ENCODE measurements around the gene TIMM13.
"Not testable (repeated sequence)": the region's sequence is repeated elsewhere in the genome, so short reads cannot be mapped to it uniquely, and the experiment has no call there.

TIMM13 gene

DNA sequence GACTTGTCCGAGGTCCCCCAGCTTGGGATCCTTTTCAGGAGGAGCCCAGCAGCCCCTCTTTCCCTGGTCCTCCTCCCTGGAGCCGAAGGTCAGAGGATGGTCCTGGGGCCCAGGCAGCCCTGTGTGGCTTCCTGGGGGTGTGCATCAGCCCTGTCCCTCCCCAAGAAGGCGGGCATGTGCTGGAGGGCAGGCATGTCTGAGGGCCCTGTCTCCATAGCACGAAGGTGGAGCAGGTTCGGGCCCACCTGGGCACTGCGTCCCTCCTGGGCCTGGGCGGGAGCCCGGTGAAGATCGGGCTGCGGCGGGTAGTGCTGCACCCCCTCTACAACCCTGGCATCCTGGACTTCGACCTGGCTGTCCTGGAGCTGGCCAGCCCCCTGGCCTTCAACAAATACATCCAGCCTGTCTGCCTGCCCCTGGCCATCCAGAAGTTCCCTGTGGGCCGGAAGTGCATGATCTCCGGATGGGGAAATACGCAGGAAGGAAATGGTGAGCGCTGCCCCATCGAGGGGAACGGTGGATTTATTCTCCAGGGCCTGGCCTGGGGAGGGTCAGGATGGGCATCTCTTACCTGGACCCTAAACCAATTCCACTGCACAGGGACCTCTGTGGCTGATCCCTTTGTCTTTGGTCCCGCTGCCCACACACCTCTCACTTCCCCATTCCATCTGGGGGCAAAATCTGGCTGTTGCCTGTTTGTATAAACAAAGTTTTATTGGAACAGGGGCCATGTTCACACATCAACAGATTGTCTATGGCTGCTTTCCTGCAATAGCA, 10.9 kb downstream of the TIMM13 start:
- no peak for DNase-seq (ENCODE audit: low read depth in 2 of 3, low spot score in 1 of 3)

DNA sequence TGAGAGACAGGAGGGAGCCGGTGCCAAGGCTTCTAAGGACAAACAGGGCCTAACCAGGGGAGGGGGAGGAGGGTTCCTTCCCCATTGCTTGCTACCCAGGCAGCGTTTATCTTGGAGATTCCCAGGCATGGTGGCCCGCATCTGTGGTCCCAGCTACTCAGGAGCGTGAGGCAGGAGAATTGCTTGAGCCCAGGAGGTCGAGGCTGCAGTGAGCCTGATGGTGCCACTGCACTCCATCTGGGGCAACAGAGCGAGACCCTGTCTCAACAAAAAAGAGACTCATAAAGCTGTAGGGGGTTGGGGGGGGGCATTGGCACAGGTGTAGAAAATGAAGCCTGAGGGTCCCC, 11.4 kb downstream of the TIMM13 start:
- no peak for DNase-seq (ENCODE audit: low read depth in 2 of 3, low spot score in 1 of 3)

DNA sequence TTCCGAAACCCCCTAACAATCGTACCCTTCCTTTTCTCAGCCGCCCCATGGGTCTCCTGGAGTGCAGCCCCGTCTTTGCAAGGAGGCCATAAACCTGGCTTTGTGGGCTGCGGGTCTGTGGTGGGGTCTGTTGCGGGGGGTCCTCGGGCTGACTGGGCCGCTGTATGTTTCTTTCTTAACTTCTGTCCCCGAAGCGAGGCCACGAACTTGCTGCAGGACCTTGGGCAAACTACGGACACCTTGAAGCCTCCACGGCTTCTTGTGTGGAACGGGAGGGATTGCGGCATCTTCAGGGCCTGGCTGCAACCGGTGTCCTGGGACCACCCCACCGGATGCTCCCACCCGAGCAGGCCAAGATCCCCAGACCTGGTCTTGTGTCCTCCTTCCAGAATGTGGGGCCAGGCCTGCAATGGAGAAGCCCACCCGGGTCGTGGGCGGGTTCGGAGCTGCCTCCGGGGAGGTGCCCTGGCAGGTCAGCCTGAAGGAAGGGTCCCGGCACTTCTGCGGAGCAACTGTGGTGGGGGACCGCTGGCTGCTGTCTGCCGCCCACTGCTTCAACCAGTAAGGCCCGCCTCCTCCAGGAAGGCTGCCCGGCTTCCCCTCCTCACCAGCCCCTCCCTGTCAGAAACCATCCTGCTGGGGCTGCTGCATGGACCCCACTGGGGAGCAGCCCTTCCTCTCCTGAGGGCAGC, 12.0 kb downstream of the TIMM13 start:
- no peak for DNase-seq (ENCODE audit: low read depth in 2 of 3, low spot score in 1 of 3)

DNA sequence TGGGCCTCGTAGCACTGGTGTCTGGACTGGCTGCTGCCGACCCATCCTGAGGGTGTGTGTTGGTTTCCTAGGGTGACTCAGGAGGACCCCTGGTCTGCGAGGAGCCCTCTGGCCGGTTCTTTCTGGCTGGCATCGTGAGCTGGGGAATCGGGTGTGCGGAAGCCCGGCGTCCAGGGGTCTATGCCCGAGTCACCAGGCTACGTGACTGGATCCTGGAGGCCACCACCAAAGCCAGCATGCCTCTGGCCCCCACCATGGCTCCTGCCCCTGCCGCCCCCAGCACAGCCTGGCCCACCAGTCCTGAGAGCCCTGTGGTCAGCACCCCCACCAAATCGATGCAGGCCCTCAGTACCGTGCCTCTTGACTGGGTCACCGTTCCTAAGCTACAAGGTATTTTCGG, 13.8 kb downstream of the TIMM13 start:
- DNase-seq (ENCODE audit: low read depth in 2 of 3, low spot score in 1 of 3): no peak

DNA sequence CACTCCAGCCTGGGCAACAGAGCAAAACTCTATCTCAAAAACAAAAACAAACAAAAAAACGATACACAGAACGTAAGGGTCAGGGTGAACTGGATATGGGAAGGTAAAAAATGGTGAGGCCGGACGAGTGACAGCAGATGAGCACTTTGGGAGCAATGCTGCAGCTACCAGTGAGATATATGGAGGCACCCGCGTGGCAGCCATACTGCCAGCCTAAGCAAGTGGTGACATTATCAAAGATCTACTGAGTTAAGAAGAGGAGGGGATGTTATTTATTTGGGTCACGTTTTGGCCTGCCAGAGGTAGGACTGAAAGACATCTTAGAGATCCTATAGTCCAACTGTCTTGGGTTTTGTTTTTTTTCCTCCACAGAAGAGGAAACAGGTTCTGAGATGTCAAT, 14.2 kb downstream of the TIMM13 start:
- no peak for DNase-seq (ENCODE audit: low read depth in 2 of 3, low spot score in 1 of 3)

DNA sequence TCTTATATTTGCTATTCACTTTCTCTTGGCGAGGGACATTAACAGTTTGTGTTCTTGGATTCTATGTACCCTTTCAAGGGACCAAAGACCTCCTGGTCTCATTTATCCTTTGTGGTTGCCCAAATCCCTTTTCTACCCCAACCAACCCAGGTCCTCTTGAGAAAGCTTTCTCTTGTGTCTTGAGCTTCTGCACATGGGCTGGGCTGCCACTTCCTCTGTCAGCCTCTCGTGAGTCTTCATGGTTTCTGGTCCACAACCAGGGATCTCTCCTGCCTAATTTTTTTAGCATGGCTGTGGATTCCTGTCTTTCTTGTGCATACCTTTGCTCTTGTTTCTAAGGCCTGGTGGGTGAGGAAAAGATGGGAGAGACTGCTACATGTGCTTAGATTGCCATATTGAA, 14.9 kb downstream of the TIMM13 start:
- no peak for DNase-seq (ENCODE audit: low read depth in 2 of 3, low spot score in 1 of 3)

DNA sequence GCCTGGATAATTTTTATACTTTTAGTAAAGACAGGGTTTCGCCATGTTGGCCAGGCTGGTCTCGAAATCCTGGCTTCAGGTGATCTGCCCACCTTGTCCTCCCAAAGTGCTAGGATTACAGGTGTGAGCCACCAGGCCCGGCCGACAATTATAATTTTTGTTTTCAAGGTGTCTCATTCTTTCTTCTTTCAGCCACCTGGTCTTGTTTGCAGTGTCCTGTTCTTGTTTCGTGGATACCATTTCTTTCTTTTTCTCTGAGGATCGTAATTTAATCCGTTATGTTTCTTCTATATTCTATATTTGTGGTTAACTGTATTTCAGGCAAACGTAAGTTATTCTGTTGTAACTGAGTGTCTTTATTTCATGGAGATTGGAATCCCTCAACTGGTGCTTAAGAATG, 15.7 kb downstream of the TIMM13 start:
- DNase-seq (ENCODE audit: low read depth in 2 of 3, low spot score in 1 of 3): no peak

DNA sequence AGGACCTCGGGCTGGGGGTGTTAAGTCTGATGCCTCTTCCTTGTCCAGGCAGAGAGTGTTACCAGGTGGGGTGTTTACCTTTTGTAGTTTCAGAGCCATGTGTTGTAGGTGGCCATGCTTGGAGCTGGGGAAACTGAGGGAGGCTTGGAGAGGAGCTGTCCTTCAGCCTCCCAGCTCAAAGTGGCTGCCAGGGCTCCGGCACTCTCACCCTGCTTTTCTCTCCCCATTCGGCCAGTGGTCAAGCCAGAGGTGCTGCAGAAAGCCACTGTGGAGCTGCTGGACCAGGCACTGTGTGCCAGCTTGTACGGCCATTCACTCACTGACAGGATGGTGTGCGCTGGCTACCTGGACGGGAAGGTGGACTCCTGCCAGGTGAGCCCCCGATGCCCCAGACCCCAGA, 17.4 kb downstream of the TIMM13 start:
- DNase-seq (ENCODE audit: low read depth in 2 of 3, low spot score in 1 of 3): no peak

DNA sequence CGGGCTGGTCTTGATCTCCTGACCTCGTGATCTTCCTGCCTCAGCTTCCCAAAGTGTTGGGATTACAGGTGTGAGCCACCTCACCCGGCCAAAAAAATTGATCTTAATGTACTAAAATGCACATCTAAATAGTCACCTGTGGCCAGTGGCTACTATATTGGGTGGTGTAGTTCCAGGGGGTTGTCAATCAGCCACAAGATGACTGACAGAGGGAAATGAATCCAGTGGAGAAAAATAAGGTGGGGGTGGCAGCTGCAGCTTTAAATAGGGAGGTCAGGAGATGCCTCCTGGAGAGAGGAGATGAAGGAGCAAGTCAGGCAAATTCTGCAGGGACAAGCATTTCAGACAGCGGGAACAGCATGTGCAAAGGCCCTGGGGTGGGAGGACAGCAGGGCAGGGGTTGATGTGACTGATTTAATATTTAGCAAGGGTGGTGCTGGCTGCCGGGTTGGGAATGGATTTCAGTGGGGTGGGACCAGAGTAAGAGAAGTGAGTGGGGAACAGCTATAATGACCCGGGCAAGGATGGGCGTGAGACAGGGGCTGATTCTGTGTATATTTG, 18.0 kb downstream of the TIMM13 start:
- DNase-seq (ENCODE audit: low read depth in 2 of 3, low spot score in 1 of 3): no peak

DNA sequence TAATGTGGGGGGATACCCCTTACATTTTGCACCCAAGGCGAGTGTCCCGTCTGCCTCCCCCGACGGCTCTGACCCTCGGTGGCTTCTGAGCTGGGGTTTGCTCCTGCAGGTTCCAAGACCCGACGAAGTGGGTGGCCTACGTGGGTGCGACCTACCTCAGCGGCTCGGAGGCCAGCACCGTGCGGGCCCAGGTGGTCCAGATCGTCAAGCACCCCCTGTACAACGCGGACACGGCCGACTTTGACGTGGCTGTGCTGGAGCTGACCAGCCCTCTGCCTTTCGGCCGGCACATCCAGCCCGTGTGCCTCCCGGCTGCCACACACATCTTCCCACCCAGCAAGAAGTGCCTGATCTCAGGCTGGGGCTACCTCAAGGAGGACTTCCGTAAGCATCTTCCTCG, 19.1 kb downstream of the TIMM13 start:
- DNase-seq (ENCODE audit: low read depth in 2 of 3, low spot score in 1 of 3): no peak

DNA sequence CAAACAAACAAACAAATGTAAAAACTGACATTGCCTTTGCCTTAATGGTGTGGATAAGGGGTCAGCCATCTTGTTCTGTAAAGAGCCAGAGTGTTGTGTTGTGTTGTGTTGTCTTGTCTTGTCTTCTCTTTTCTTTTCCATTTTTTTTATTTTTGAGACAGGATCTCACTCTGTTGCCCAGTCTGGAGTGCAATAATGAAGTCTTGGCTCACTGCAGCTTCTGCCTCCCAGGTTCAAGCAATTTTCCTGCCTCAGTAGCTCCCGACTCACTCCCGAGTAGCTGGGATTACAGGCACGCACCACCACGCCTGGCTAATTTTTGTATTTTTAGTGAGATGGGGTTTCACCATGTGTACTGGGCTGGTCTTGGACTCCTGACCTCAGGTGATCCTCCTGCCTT, 27.8 kb downstream of the TIMM13 start:
- DNase-seq (ENCODE audit: low read depth in 2 of 3, low spot score in 1 of 3): no peak

DNA sequence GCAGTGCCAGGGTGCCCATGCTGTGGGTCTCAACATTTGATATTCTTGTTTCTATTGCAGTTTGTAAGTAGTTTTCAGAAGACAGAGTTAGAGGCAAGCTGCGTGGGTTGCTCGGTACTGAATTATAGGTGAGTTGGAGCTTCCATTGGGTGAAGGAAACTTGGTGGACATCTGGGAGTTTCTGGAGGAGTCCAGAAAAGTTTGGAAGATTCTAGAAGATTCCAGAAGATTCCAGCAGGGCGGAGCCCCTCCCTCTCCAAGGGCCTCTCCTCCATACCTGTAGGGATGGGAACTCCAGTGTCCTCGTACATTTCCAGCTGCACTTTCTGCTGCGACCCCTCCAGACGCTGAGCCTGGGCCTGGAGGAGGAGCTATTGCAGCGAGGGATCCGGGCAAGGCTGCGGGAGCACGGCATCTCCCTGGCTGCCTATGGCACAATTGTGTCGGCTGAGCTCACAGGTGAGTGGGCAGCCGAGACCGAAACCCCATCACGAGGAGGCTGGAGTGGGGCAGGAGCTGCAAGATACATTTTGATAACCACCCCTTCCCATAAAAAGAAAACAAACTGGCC, 28.6 kb downstream of the TIMM13 start:
- DNase-seq (ENCODE audit: low read depth in 2 of 3, low spot score in 1 of 3): no peak

DNA sequence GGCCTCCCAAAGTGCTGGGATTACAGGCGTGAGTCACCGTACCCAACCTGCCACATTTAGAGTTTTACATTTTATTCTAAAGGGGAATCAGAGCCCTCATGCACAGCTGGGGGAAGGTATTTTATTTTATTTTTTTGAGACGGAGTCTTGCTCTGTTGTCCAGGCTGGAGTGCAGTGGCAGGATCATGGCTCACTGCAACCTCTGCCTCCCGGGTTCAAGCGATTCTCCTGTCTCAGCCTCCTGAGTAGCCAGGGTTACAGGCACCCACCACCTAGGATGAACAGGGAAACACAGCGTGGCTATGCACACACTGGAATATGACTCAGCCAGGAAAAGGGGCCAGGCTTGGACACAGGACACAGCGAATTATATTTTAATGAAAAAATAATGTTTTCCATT, 30.2 kb downstream of the TIMM13 start:
- not testable (repeated sequence) for DNase-seq (ENCODE audit: low read depth in 2 of 3, low spot score in 1 of 3)

DNA sequence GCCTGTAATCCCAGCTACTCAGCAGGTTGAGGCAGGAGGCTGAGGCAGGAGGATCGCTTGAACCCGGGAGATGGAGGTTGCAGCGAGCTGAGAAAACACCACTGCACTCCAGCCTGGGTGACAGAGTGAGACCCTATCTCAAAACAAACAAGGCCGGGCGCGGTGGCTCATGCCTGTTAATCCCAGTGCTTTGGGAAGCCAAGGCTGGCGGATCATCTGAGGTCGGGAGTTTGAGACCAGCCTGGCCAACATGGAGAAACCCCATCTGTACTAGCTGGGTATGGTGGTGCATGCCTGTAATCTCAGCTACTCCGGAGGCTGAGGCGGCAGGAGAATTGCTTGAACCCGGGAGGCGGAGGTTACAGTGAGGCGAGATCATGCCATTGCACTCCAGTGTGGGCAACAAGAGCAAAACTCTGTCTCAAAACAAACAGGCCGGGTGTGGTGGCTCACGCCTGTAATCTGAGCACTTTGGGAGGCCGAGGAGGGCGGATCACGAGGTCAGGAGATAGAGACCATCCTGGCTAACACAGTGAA, 32.0 kb downstream of the TIMM13 start:
- DNase-seq (ENCODE audit: low read depth in 2 of 3, low spot score in 1 of 3): not testable (repeated sequence)

DNA sequence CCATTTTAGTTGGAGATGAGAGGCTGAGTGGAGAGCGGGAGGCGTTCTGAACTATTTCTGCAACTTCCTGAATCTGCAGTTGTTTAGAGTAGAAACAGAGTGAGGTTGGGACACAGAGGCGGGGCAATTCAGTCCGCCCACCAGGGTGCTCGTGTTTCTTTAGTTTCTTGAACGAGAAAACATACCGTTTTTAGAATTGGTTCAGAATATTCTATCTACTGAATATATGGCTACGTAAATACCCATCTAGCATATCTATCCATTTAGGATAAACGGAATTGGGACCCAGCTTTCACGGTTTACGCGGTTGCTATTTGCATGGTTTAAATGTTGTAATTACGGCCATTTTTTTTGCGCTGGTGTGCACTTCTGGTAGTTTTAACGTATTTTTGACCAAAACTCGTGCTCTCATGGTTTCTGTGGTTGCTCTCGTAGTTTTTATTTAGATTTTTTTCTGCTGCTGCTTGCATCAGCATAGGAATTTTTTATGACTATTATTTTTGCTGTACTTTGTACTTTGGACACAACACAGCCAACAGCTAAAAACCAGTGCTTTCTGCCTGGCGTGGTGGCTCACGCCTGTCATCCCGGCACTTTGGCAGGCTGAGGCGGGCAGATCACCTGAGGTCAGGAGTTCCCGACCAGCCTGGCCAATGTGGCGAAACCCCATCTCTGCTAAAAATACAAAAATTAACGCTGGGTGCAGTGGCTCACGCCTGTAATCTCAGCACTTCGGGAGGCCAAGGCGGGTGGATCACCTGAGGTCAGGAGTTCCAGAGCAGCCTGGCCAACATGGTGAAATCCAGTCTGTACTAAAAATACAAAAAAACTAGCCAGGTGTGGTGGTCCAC, 32.7 kb downstream of the TIMM13 start:
- no peak for DNase-seq (ENCODE audit: low read depth in 2 of 3, low spot score in 1 of 3)

DNA sequence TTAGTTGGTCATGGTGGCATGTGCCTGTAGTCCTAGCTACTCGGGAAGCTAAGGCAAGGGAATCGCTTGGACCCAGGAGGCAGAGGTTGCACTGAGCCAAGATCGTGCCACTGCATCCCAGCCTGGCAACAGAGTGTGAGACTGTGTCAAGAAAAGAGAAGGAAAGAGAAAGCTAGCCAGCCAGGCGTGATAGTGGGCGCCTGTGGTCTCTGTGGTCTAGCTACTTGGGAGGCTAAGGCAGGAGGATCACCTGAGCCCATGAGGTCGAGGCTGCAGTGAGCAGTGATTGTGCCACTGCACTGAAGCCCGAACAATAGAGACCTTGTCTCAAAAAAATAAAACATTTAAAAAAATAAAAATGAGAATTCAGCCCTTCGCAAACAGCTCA, 33.3 kb downstream of the TIMM13 start:
- no peak for DNase-seq (ENCODE audit: low read depth in 2 of 3, low spot score in 1 of 3)

DNA sequence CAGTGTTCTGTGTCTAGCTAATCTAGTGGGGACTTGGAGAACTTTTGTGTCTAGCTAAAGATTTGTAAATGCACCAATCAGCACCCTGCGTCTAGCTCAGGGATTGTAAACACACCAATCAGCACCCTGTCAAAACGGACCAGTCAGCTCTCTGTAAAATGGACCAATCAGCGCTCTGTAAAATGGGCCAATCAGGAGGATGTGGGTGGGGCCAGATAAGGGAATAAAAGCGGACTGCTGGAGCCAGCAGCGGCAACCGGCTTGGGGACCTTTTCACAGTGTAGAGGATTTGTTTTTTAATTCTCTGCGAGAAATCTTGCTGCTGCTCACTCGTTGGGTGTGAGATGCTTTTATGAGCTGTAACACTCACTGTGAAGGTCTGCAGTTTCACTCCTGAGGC, 34.5 kb downstream of the TIMM13 start:
- not testable (repeated sequence) for DNase-seq (ENCODE audit: low read depth in 2 of 3, low spot score in 1 of 3)

DNA sequence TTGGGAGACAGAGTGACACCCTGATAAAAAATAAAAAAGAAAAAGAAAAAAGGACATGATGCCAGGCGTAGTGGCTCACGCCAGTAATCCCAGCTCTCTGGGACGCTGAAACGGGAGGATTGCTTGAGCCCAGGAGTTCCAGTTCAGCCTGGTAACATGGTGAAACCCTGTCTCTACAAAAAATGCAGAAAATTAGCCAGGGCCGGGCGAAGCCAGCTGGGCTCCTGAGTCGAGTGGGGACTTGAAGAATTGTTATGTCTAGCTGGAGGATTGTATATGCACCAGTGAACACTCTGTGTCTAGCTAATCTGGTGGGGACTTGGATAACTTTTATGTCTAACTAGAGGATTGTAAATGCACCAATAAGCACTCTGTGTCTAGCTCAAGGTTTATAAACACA, 35.0 kb downstream of the TIMM13 start:
- DNase-seq (ENCODE audit: low read depth in 2 of 3, low spot score in 1 of 3): no peak

DNA sequence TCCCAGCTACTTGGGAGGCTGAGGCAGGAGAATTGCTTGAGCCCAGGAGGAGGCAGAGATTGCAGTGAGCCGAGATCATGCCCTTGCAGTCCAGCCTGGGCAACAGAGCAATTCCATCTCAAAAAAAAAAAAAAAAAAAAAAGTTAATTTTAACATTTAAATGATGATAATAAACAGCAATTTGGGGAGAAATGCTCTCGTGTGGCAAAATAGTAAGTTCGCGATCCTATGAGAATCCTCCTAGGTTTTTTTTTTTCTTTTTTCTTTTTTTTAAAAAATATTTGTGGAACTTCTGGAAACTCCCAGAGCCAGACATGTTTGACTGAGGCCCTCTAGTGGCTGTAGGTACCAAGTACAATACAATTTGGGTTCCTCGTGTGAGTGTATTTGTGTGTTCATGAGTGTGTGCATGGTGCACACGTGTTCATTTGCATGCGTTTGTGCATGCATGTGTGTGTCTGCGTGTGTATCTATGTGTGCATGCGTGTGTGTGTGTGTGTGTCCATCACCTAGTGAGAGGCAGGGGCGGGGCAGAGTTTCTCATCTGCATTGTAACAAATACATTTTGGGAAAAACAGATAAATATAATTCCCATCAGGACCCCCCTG, 36.2 kb downstream of the TIMM13 start:
- DNase-seq (ENCODE audit: low read depth in 2 of 3, low spot score in 1 of 3): peak in 1 of 3 donors; percentile 43

DNA sequence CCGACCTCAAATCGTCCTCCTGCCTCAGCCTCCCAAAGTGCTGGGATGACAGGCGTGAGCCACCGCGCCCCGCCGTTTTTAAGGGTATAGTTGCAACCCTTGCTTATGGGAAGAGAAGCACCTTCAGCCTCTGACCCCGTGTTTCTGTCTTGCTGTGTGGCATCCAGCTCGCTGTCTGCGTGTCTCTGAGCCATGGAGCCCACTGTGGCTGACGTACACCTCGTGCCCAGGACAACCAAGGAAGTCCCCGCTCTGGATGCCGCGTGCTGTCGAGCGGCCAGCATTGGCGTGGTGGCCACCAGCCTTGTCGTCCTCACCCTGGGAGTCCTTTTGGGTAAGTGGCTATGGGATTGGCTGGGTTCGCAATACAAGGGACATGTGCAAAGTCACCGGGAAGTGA, 37.8 kb downstream of the TIMM13 start:
- DNase-seq (ENCODE audit: low read depth in 2 of 3, low spot score in 1 of 3): no peak

Measured in stimulated activated CD4-positive, alpha-beta T cell treated with anti-CD3 and anti-CD28 coated beads, Interleukin-12 subunit alpha, Interleukin-12 subunit beta, amount 100 ng/mL, for 48 hours (primary cell).